HUES64 (cell line): ENCODE results near the gene ELFN2.

Experiments used
- H3K27ac ChIP-seq: 2 replicates; pipeline ENCODE4 v1.7.0; 2013; ENCODE audit warnings: low read depth, low read length, inconsistent platforms
- H3K27me3 ChIP-seq: 2 replicates; pipeline ENCODE4 v1.6.1; 2013; ENCODE audit warnings: mild to moderate bottlenecking, low read length; ENCODE audit not compliant: insufficient read depth
- H3K36me3 ChIP-seq: 2 replicates; pipeline ENCODE4 v1.6.1; 2013; ENCODE audit warnings: mild to moderate bottlenecking, low read length; ENCODE audit not compliant: insufficient read depth
- H3K4me1 ChIP-seq: 2 replicates; pipeline ENCODE4 v1.6.1; 2013; ENCODE audit warnings: mild to moderate bottlenecking, low read length, moderate library complexity; ENCODE audit not compliant: insufficient read depth
- H3K4me3 ChIP-seq: 2 replicates; pipeline ENCODE4 v1.5.1; 2013; ENCODE audit warnings: mild to moderate bottlenecking, low read length, moderate library complexity
- H3K9ac ChIP-seq: 2 replicates; pipeline ENCODE4 v1.6.1; 2013; ENCODE audit warnings: mild to moderate bottlenecking, low read depth, low read length
- H3K9me3 ChIP-seq: 2 replicates; pipeline ENCODE4 v1.6.1; 2013; ENCODE audit warnings: low read depth, low read length; ENCODE audit not compliant: insufficient read depth
- WGBS: fragments of 150-250, 120-280 bp; methylation state at CpG from one replicate; pipeline ENCODE4 v1.1.7; 2013; ENCODE audit warnings: missing lambda C conversion rate; 5-methylcytosine and 5-hydroxymethylcytosine counted together

The ELFN2 gene

GRCh38 chr22:37366601-37367000 lies 60.7 kb downstream of the ELFN2 start:
- no peaks in the 10 kb centered on the region for H3K9me3 ChIP-seq
- 88% methylated on average over 8 of the region's 8 CpGs for WGBS
- H3K27ac ChIP-seq = no peak overlapping the region
- H3K4me3 ChIP-seq = no peak overlapping the region
- no peaks in the 10 kb centered on the region for H3K27me3 ChIP-seq
- no peaks in the 10 kb centered on the region for H3K36me3 ChIP-seq
- H3K4me1 ChIP-seq = peaks cover 8% of the 10 kb centered on the region; the same call in 1 of the 2 replicates
- no peak overlapping the region for H3K9ac ChIP-seq

- H3K36me3 ChIP-seq = no peaks in the 10 kb centered on the region
- 90% methylated on average over 10 of the region's 10 CpGs for WGBS
- H3K27ac ChIP-seq = no peak overlapping the region
- peaks cover 8% of the 10 kb centered on the region; the same call in 1 of the 2 replicates for H3K4me1 ChIP-seq
- H3K9ac ChIP-seq = no peak overlapping the region
- H3K27me3 ChIP-seq = no peaks in the 10 kb centered on the region
- no peak overlapping the region for H3K4me3 ChIP-seq
- no peaks in the 10 kb centered on the region for H3K9me3 ChIP-seq
These were observed 61.3 kb downstream of the ELFN2 start for GRCh38 chr22:37365950-37366349.

GRCh38 chr22:37363261-37363992 lies 63.9 kb downstream of the ELFN2 start:
- WGBS = 92% methylated on average over 15 of the region's 15 CpGs
- H3K27me3 ChIP-seq = no peaks in the 10 kb centered on the region
- H3K27ac ChIP-seq = no peak overlapping the region
- H3K36me3 ChIP-seq = no peaks in the 10 kb centered on the region
- no peak overlapping the region; the same call in 1 of the 2 replicates for H3K9ac ChIP-seq
- H3K4me3 ChIP-seq = no peak overlapping the region
- no peaks in the 10 kb centered on the region for H3K9me3 ChIP-seq
- peaks cover 7% of the 10 kb centered on the region; the same call in 1 of the 2 replicates for H3K4me1 ChIP-seq

GRCh38 chr22:37362621-37363020 lies 64.7 kb downstream of the ELFN2 start:
- peaks cover 4% of the 10 kb centered on the region; the same call in 1 of the 2 replicates for H3K4me1 ChIP-seq
- no peaks in the 10 kb centered on the region for H3K9me3 ChIP-seq
- H3K27ac ChIP-seq = no peak overlapping the region
- H3K36me3 ChIP-seq = no peaks in the 10 kb centered on the region
- no peaks in the 10 kb centered on the region for H3K27me3 ChIP-seq
- 96% methylated on average over 3 of the region's 3 CpGs for WGBS
- H3K4me3 ChIP-seq = no peak overlapping the region
- no peak overlapping the region for H3K9ac ChIP-seq

- H3K4me3 ChIP-seq = no peak overlapping the region
- no peak overlapping the region for H3K27ac ChIP-seq
- no peaks in the 10 kb centered on the region for H3K9me3 ChIP-seq
- H3K4me1 ChIP-seq = no peaks in the 10 kb centered on the region; the same call in 1 of the 2 replicates
- no peak overlapping the region for H3K9ac ChIP-seq
- H3K27me3 ChIP-seq = no peaks in the 10 kb centered on the region
- no peaks in the 10 kb centered on the region for H3K36me3 ChIP-seq
- WGBS = 76% methylated on average over 8 of the region's 8 CpGs
These were observed 68.4 kb downstream of the ELFN2 start for GRCh38 chr22:37358917-37359316.

- H3K4me3 ChIP-seq = no peak overlapping the region
- H3K27ac ChIP-seq = no peak overlapping the region
- no peak overlapping the region for H3K9ac ChIP-seq
- no peaks in the 10 kb centered on the region for H3K9me3 ChIP-seq
- H3K27me3 ChIP-seq = no peaks in the 10 kb centered on the region
- H3K36me3 ChIP-seq = no peaks in the 10 kb centered on the region
- H3K4me1 ChIP-seq = no peaks in the 10 kb centered on the region; the same call in 1 of the 2 replicates
- WGBS = 96% methylated on average over 11 of the region's 11 CpGs
These were observed 68.9 kb downstream of the ELFN2 start for GRCh38 chr22:37358386-37358785.

GRCh38 chr22:37357446-37358075 lies 69.7 kb downstream of the ELFN2 start:
- no peaks in the 10 kb centered on the region for H3K36me3 ChIP-seq
- H3K4me1 ChIP-seq = no peaks in the 10 kb centered on the region; the same call in 1 of the 2 replicates
- 89% methylated on average over 10 of the region's 10 CpGs for WGBS
- no peaks in the 10 kb centered on the region for H3K9me3 ChIP-seq
- H3K9ac ChIP-seq = no peak overlapping the region
- no peak overlapping the region for H3K4me3 ChIP-seq
- H3K27ac ChIP-seq = no peak overlapping the region
- H3K27me3 ChIP-seq = no peaks in the 10 kb centered on the region

GRCh38 chr22:37356922-37357321 lies 70.4 kb downstream of the ELFN2 start:
- Histone ChIP-seq H3K4me3 (no peak overlapping the region), H3K27me3 (no peaks in the 10 kb centered on the region), H3K36me3 (no peaks in the 10 kb centered on the region), H3K4me1 (no peaks in the 10 kb centered on the region; the same call in 1 of the 2 replicates), H3K27ac (no peak overlapping the region), H3K9me3 (no peaks in the 10 kb centered on the region), H3K9ac (no peak overlapping the region)
- 85% methylated on average over 8 of the region's 8 CpGs for WGBS

- Histone ChIP-seq H3K4me1 (no peaks in the 10 kb centered on the region; the same call in 1 of the 2 replicates), H3K36me3 (no peaks in the 10 kb centered on the region), H3K27me3 (no peaks in the 10 kb centered on the region), H3K9ac (no peak overlapping the region), H3K4me3 (no peak overlapping the region), H3K9me3 (no peaks in the 10 kb centered on the region), H3K27ac (no peak overlapping the region)
- 88% methylated on average over 14 of the region's 14 CpGs for WGBS
These were observed 72.1 kb downstream of the ELFN2 start for GRCh38 chr22:37355174-37355573.

- no peak overlapping the region for H3K9ac ChIP-seq
- no peaks in the 10 kb centered on the region for H3K36me3 ChIP-seq
- no peak overlapping the region for H3K4me3 ChIP-seq
- no peaks in the 10 kb centered on the region for H3K27me3 ChIP-seq
- no peaks in the 10 kb centered on the region; the same call in 1 of the 2 replicates for H3K4me1 ChIP-seq
- WGBS = 92% methylated on average over 5 of the region's 5 CpGs
- H3K9me3 ChIP-seq = no peaks in the 10 kb centered on the region
- H3K27ac ChIP-seq = no peak overlapping the region
These were observed 72.6 kb downstream of the ELFN2 start for GRCh38 chr22:37354670-37355069.

- no CpG with 5 or more reads among the region's 4 CpGs for WGBS
- H3K27ac ChIP-seq = no peak overlapping the region
- H3K4me3 ChIP-seq = no peak overlapping the region
These were observed 73.0 kb downstream of the ELFN2 start for GRCh38 chr22:37354261-37354660.

More at GRCh38 chr22:37354261-37354660, 73.0 kb downstream of the ELFN2 start:
- no peaks in the 10 kb centered on the region for H3K9me3 ChIP-seq
- H3K4me1 ChIP-seq = no peaks in the 10 kb centered on the region; the same call in 1 of the 2 replicates
- no peaks in the 10 kb centered on the region for H3K36me3 ChIP-seq
- H3K9ac ChIP-seq = no peak overlapping the region
- H3K27me3 ChIP-seq = no peaks in the 10 kb centered on the region
